Measurements from ENCODE around the gene PICALM.
"Not testable (repeated sequence)": the region's sequence is repeated elsewhere in the genome, so short reads cannot be mapped to it uniquely, and the experiment has no call there.

The PICALM gene

GRCh38 chr11:85977751-85978160 lies 91.1 kb downstream of the PICALM start:
- no peak for DNase-seq (ENCODE audit: low read depth, low spot score)

GRCh38 chr11:85976525-85976924 lies 92.4 kb downstream of the PICALM start:
- no peak for DNase-seq (ENCODE audit: low read depth, low spot score)

- no peak for DNase-seq (ENCODE audit: low read depth, low spot score)
These were observed 94.8 kb downstream of the PICALM start for GRCh38 chr11:85974122-85974521.

GRCh38 chr11:85970593-85970992 lies 98.3 kb downstream of the PICALM start:
- DNase-seq (ENCODE audit: low read depth, low spot score), result no peak

- no peak for DNase-seq (ENCODE audit: low read depth, low spot score)
These were observed 101.4 kb downstream of the PICALM start for GRCh38 chr11:85967457-85967856.

- DNase-seq (ENCODE audit: low read depth, low spot score), result no peak
These were observed 103.7 kb downstream of the PICALM start for GRCh38 chr11:85965202-85965601.

- no peak for DNase-seq (ENCODE audit: low read depth, low spot score)
These were observed 106.9 kb downstream of the PICALM start for GRCh38 chr11:85961930-85962363.

GRCh38 chr11:85961130-85961529 lies 107.8 kb downstream of the PICALM start:
- DNase-seq (ENCODE audit: low read depth, low spot score), result no peak

GRCh38 chr11:85960678-85961077 lies 108.2 kb downstream of the PICALM start:
- no peak for DNase-seq (ENCODE audit: low read depth, low spot score)

- no peak for DNase-seq (ENCODE audit: low read depth, low spot score)
These were observed 113.4 kb downstream of the PICALM start for GRCh38 chr11:85955531-85955930.

- no peak for DNase-seq (ENCODE audit: low read depth, low spot score)
These were observed 115.3 kb downstream of the PICALM start for GRCh38 chr11:85953491-85954143.

GRCh38 chr11:85952108-85952485 lies 116.8 kb downstream of the PICALM start:
- not testable (repeated sequence) for DNase-seq (ENCODE audit: low read depth, low spot score)

- no peak for DNase-seq (ENCODE audit: low read depth, low spot score)
These were observed 117.3 kb downstream of the PICALM start for GRCh38 chr11:85951428-85952107.

GRCh38 chr11:85951049-85951405 lies 117.9 kb downstream of the PICALM start:
- DNase-seq (ENCODE audit: low read depth, low spot score), result no peak

GRCh38 chr11:85950317-85951048 lies 118.4 kb downstream of the PICALM start:
- DNase-seq (ENCODE audit: low read depth, low spot score), result no peak

GRCh38 chr11:85949798-85950197 lies 119.1 kb downstream of the PICALM start:
- DNase-seq (ENCODE audit: low read depth, low spot score), result no peak

GRCh38 chr11:85948884-85949283 lies 120.0 kb downstream of the PICALM start:
- no peak for DNase-seq (ENCODE audit: low read depth, low spot score)

GRCh38 chr11:85947431-85948272 lies 121.2 kb downstream of the PICALM start:
- no peak for DNase-seq (ENCODE audit: low read depth, low spot score)

- DNase-seq (ENCODE audit: low read depth, low spot score), result no peak
These were observed 122.7 kb downstream of the PICALM start for GRCh38 chr11:85946221-85946620.

GRCh38 chr11:85945788-85946187 lies 123.1 kb downstream of the PICALM start:
- no peak for DNase-seq (ENCODE audit: low read depth, low spot score)

- DNase-seq (ENCODE audit: low read depth, low spot score), result no peak
These were observed 123.6 kb downstream of the PICALM start for GRCh38 chr11:85945296-85945695.
